ENCODE results near the gene ZNF407. TPM values are rescaled to one million over a fixed set of nuclear protein-coding genes. Genes with fewer than 3 reads are reported as not detected.

The ZNF407 gene
- total and polyA plus RNA-seq, 3 donors from 2014 or later, result 10.9 to 35.9 (median 30.8) TPM

- WGBS, 2 donors, result 87 to 88% methylated on average over 6 of the region's 6 CpGs
Observed at GRCh38 chr18:74806073-74806472, 208.4 kb downstream of the ZNF407 start.

GRCh38 chr18:74806700-74807416 lies 209.2 kb downstream of the ZNF407 start:
- Histone ChIP-seq H3K36me3 (ENCODE audit: low read depth, missing control alignments) (no peaks in the 10 kb centered on the region), H3K4me1 (no peaks in the 10 kb centered on the region), H3K27ac (no peak overlapping the region), H3K4me3 (no peak overlapping the region), H3K27me3 (no peaks in the 10 kb centered on the region), H3K9me3 (no peaks in the 10 kb centered on the region)
- no peak for TF ChIP-seq CTCF (IDR thresholded peaks at IDR 0.05)
- no peak for TF ChIP-seq POLR2A (IDR thresholded peaks at IDR 0.05)
- WGBS, 2 donors, result 84 to 89% methylated on average over 7 of the region's 7 CpGs
- intact Hi-C loops (cut with DNase I; ENCODE audit: low total_unique reads), result no loop called here
- DNase-seq, result no peak

More at GRCh38 chr18:74806073-74806472, 208.4 kb downstream of the ZNF407 start:
- no peaks in the 10 kb centered on the region for H3K4me1 ChIP-seq
- no peaks in the 10 kb centered on the region for H3K27me3 ChIP-seq
- H3K9me3 ChIP-seq, result no peaks in the 10 kb centered on the region
- no peaks in the 10 kb centered on the region for H3K36me3 ChIP-seq (ENCODE audit: low read depth, missing control alignments)
- DNase-seq, result no peak
- H3K27ac ChIP-seq, result no peak overlapping the region
- TF ChIP-seq CTCF (IDR thresholded peaks at IDR 0.05), result no peak
- TF ChIP-seq POLR2A (IDR thresholded peaks at IDR 0.05), result no peak
- H3K4me3 ChIP-seq, result no peak overlapping the region
- intact Hi-C loops (cut with DNase I; ENCODE audit: low total_unique reads), result no loop called here

GRCh38 chr18:74817576-74817975 lies 219.9 kb downstream of the ZNF407 start:
- H3K27ac ChIP-seq, result no peak overlapping the region
- no peaks in the 10 kb centered on the region for H3K27me3 ChIP-seq
- no peak overlapping the region for H3K4me3 ChIP-seq
- H3K9me3 ChIP-seq, result no peaks in the 10 kb centered on the region
- intact Hi-C loops (cut with DNase I; ENCODE audit: low total_unique reads), result no loop called here
- H3K4me1 ChIP-seq, result no peaks in the 10 kb centered on the region
- TF ChIP-seq CTCF (IDR thresholded peaks at IDR 0.05) (no peak), POLR2A (IDR thresholded peaks at IDR 0.05) (no peak)
- no peak for DNase-seq
- H3K36me3 ChIP-seq (ENCODE audit: low read depth, missing control alignments), result no peaks in the 10 kb centered on the region
- WGBS, 2 donors, result 88 to 93% methylated on average over 2 of the region's 2 CpGs

GRCh38 chr18:74818516-74819175 lies 221.0 kb downstream of the ZNF407 start:
- no peak overlapping the region for H3K27ac ChIP-seq
- no peaks in the 10 kb centered on the region for H3K36me3 ChIP-seq (ENCODE audit: low read depth, missing control alignments)
- no peak overlapping the region for H3K4me3 ChIP-seq
- no peak for TF ChIP-seq POLR2A (IDR thresholded peaks at IDR 0.05)
- TF ChIP-seq CTCF (IDR thresholded peaks at IDR 0.05), result no peak
- H3K9me3 ChIP-seq, result no peaks in the 10 kb centered on the region
- WGBS, 2 donors, result 94 to 98% methylated on average over 4 of the region's 4 CpGs
- intact Hi-C loops (cut with DNase I; ENCODE audit: low total_unique reads), result no loop called here
- H3K27me3 ChIP-seq, result no peaks in the 10 kb centered on the region
- no peaks in the 10 kb centered on the region for H3K4me1 ChIP-seq
- DNase-seq, result no peak

All from testis (tissue), 3 donors.